Measurements from ENCODE around the gene ANKS1B. TPM values are rescaled to one million over a fixed set of nuclear protein-coding genes. Genes with fewer than 3 reads are reported as not detected.

The ANKS1B gene
- polyA plus RNA-seq, 3 donors = not detected

DNA sequence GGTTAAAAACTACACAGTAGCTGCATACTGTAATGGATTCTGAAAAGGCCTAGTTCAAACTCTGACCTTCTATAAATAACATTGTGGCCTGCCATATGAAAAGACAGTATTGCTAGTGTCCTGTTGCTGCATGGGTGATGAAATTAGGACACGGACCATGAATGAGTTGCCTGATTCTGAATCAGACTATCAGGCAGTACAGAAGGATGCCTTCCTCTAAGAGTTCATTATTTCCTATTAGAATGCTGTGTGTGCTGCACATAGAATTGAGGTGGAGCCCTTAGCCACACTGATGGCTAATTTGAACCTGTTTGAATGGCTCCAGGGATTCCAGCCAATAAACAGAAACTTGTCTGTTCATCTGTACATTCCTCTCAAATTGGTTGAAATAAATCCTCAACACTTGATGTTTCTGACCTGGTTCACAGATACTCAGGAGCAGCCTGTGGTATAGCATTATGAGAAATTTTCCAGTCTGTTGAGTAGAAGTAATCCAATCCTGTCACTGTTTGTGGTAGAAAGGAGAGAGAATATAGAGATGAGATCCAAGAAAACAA is 856.4 kb downstream of the ANKS1B start:
- no peak overlapping the region for H3K4me3 Mint-ChIP-seq
- TF ChIP-seq, protein P1, sequence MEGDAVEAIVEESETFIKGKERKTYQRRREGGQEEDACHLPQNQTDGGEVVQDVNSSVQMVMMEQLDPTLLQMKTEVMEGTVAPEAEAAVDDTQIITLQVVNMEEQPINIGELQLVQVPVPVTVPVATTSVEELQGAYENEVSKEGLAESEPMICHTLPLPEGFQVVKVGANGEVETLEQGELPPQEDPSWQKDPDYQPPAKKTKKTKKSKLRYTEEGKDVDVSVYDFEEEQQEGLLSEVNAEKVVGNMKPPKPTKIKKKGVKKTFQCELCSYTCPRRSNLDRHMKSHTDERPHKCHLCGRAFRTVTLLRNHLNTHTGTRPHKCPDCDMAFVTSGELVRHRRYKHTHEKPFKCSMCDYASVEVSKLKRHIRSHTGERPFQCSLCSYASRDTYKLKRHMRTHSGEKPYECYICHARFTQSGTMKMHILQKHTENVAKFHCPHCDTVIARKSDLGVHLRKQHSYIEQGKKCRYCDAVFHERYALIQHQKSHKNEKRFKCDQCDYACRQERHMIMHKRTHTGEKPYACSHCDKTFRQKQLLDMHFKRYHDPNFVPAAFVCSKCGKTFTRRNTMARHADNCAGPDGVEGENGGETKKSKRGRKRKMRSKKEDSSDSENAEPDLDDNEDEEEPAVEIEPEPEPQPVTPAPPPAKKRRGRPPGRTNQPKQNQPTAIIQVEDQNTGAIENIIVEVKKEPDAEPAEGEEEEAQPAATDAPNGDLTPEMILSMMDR (IDR thresholded peaks at IDR 0.05) = no peak
- H2AFZ ChIP-seq (ENCODE audit: insufficient read depth, low read depth, low read length, poor library complexity, severe bottlenecking) = no peak overlapping the region
- H3K9me3 ChIP-seq (replicated peaks in 1 of 2; ENCODE audit: control insufficient read depth in 1 of 2, insufficient read depth in 1 of 2, low read length in 2 of 2) = no peaks in the 10 kb centered on the region
- peaks cover 0 to 6% (median 2%) of the 10 kb centered on the region in 7 donors for H3K9me3 Mint-ChIP-seq
- peaks cover 3% of the 10 kb centered on the region for H3K4me1 Mint-ChIP-seq
- peaks cover 0 to 3% (median 0%) of the 10 kb centered on the region in 3 donors for H3K27me3 Mint-ChIP-seq (ENCODE audit: low read depth in 3 of 3)
- no peak overlapping the region for H3K4me3 ChIP-seq (replicated peaks in 1 of 3; ENCODE audit: low read depth in 2 of 3, low read length in 3 of 3)
- H3K9ac ChIP-seq (ENCODE audit: insufficient read depth, low read length, poor library complexity, severe bottlenecking) = no peak overlapping the region
- no peaks in the 10 kb centered on the region for H3K36me3 Mint-ChIP-seq
- no peaks in the 10 kb centered on the region for H3K79me2 ChIP-seq (ENCODE audit: insufficient read depth, low read length)
- no peak for DNase-seq
- no peak overlapping the region for H3K27ac ChIP-seq (ENCODE audit: low read depth in 1 of 2, low read length in 2 of 2)
- intact Hi-C loops (cut with micrococcal nuclease) = no loop called here
- H4K20me1 ChIP-seq (ENCODE audit: insufficient read depth, low read length) = no peaks in the 10 kb centered on the region
- no peak overlapping the region for H3K27ac Mint-ChIP-seq
- H3K36me3 ChIP-seq (replicated peaks in 1 of 2; ENCODE audit: control insufficient read depth in 1 of 2, insufficient read depth in 2 of 2, low read length in 2 of 2) = no peaks in the 10 kb centered on the region
- H3K4me1 ChIP-seq (ENCODE audit: control insufficient read depth in 1 of 2, insufficient read depth in 2 of 2, low read length in 2 of 2) = peaks cover 26 to 34% of the 10 kb centered on the region in 2 donors
- 0% methylated on average over 1 of the region's 1 CpG for WGBS (ENCODE audit: insufficient coverage)
- peaks cover 3% of the 10 kb centered on the region in 2 donors for H3K27me3 ChIP-seq (ENCODE audit: control insufficient read depth in 2 of 2, insufficient read depth in 2 of 2, low read length in 2 of 2)
- H3K4me2 ChIP-seq (replicated peaks; ENCODE audit: extremely low read depth, low read length, poor library complexity, severe bottlenecking) = no peak overlapping the region

DNA sequence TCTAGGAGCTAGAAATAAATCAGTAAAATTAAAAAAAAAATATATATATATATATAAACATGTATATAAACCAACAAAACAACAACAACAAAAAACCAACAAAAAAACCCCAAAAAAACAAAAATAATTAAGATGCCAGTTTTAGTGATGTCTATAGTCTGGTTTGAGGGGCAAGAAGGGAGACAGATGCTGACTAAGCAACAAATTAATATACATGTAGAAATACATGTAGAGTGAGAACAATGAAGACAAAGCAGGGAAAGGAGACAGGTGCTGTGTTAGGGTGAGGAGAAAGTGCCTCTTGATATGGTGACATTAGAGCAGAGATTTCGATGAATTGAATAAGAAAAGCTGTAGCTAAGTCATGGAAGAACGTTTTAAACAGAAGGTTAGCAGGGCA is 861.8 kb downstream of the ANKS1B start:
- no peak for DNase-seq
- no peak overlapping the region for H3K4me3 Mint-ChIP-seq
- peaks cover 4 to 15% (median 7%) of the 10 kb centered on the region in 3 donors for H3K27me3 Mint-ChIP-seq (ENCODE audit: low read depth in 3 of 3)
- Histone ChIP-seq H3K9ac (ENCODE audit: insufficient read depth, low read length, poor library complexity, severe bottlenecking) (no peak overlapping the region), H3K9me3 (replicated peaks in 1 of 2; ENCODE audit: control insufficient read depth in 1 of 2, insufficient read depth in 1 of 2, low read length in 2 of 2) (no peaks in the 10 kb centered on the region), H3K4me2 (replicated peaks; ENCODE audit: extremely low read depth, low read length, poor library complexity, severe bottlenecking) (no peak overlapping the region), H2AFZ (ENCODE audit: insufficient read depth, low read depth, low read length, poor library complexity, severe bottlenecking) (no peak overlapping the region), H3K79me2 (ENCODE audit: insufficient read depth, low read length) (no peaks in the 10 kb centered on the region), H3K36me3 (replicated peaks in 1 of 2; ENCODE audit: control insufficient read depth in 1 of 2, insufficient read depth in 2 of 2, low read length in 2 of 2) (no peaks in the 10 kb centered on the region), H4K20me1 (ENCODE audit: insufficient read depth, low read length) (no peaks in the 10 kb centered on the region), H3K27me3 (ENCODE audit: control insufficient read depth in 2 of 2, insufficient read depth in 2 of 2, low read length in 2 of 2) (peaks cover 6 to 8% of the 10 kb centered on the region in 2 donors), H3K27ac (ENCODE audit: low read depth in 1 of 2, low read length in 2 of 2) (no peak overlapping the region), H3K4me1 (ENCODE audit: control insufficient read depth in 1 of 2, insufficient read depth in 2 of 2, low read length in 2 of 2) (no peaks in the 10 kb centered on the region), H3K4me3 (replicated peaks in 1 of 3; ENCODE audit: low read depth in 2 of 3, low read length in 3 of 3) (no peak overlapping the region)
- TF ChIP-seq, protein P1 (IDR thresholded peaks at IDR 0.05) = no peak
- no peaks in the 10 kb centered on the region for H3K9me3 Mint-ChIP-seq
- H3K27ac Mint-ChIP-seq = no peak overlapping the region
- no peaks in the 10 kb centered on the region for H3K36me3 Mint-ChIP-seq
- H3K4me1 Mint-ChIP-seq = no peaks in the 10 kb centered on the region
- intact Hi-C loops (cut with micrococcal nuclease) = no loop called here
- 31% methylated on average over 2 of the region's 2 CpGs for WGBS (ENCODE audit: insufficient coverage)

Measured in CD14-positive monocyte (primary cell).